ENCODE results near the gene REXO5. TPM values are rescaled to one million over a fixed set of nuclear protein-coding genes. Genes with fewer than 3 reads are reported as not detected.
A peak's percentile ranks its signal among the peaks of the same experiment; 100 is the strongest.

REXO5 gene
- total RNA-seq, 1 experiment from 2014 or later = 9.1 TPM

DNA sequence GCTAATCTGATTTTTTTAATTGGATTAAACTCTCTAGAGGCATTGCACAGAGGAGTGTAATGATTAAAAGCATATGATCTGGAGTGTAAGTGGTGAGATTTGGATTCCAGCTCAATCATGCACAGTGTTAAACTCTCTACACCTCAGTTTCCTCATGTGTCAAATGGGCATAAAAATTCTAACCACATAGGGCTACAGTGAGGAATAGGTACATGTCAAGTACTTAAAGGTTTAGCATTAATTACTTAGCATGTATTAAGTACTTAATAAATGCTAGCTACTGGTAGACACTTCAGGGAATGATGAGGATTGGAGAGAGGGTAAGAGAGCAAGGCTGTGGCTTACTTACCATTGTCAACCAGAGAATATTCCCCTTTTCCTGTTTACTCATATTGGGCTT, 17.2 kb upstream of the REXO5 start:
- intact Hi-C loops (cut with micrococcal nuclease; ENCODE audit: unreplicated experiment) = no loop called here
- Histone ChIP-seq H3K27me3 (replicated peaks; ENCODE audit: insufficient read depth, low read depth, low read length, poor library complexity) (peaks cover 62% of the 10 kb centered on the region), H3K4me1 (ENCODE audit: insufficient read depth, low read length, poor library complexity, severe bottlenecking) (peaks cover 16% of the 10 kb centered on the region), H3K27ac (ENCODE audit: low read depth, low read length, poor library complexity, severe bottlenecking) (no peak overlapping the region), H3K9me3 (ENCODE audit: low read depth, low read length, poor library complexity, severe bottlenecking) (no peaks in the 10 kb centered on the region), H3K4me3 (ENCODE audit: low read depth, low read length, poor library complexity, severe bottlenecking) (no peak overlapping the region), H3K36me3 (ENCODE audit: insufficient read depth, low read length, poor library complexity, severe bottlenecking) (no peaks in the 10 kb centered on the region)
- TF ChIP-seq, protein P1, sequence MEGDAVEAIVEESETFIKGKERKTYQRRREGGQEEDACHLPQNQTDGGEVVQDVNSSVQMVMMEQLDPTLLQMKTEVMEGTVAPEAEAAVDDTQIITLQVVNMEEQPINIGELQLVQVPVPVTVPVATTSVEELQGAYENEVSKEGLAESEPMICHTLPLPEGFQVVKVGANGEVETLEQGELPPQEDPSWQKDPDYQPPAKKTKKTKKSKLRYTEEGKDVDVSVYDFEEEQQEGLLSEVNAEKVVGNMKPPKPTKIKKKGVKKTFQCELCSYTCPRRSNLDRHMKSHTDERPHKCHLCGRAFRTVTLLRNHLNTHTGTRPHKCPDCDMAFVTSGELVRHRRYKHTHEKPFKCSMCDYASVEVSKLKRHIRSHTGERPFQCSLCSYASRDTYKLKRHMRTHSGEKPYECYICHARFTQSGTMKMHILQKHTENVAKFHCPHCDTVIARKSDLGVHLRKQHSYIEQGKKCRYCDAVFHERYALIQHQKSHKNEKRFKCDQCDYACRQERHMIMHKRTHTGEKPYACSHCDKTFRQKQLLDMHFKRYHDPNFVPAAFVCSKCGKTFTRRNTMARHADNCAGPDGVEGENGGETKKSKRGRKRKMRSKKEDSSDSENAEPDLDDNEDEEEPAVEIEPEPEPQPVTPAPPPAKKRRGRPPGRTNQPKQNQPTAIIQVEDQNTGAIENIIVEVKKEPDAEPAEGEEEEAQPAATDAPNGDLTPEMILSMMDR (conservative IDR thresholded peaks at IDR 0.05; ENCODE audit: low read depth, low read length) = no peak
- no peak for TF ChIP-seq EZH2 (IDR thresholded peaks at IDR 0.05; ENCODE audit: borderline replicate concordance, low read depth, low read length, poor library complexity, severe bottlenecking)
- BruUV-seq (replicated peaks) = no TSS peak
- ChIA-PET CTCF (no interaction called here), POLR2A (ENCODE audit: low non-redundant PET) (no interaction called here)
- DNase-seq (ENCODE audit: low spot score) = peak; percentile 55

DNA sequence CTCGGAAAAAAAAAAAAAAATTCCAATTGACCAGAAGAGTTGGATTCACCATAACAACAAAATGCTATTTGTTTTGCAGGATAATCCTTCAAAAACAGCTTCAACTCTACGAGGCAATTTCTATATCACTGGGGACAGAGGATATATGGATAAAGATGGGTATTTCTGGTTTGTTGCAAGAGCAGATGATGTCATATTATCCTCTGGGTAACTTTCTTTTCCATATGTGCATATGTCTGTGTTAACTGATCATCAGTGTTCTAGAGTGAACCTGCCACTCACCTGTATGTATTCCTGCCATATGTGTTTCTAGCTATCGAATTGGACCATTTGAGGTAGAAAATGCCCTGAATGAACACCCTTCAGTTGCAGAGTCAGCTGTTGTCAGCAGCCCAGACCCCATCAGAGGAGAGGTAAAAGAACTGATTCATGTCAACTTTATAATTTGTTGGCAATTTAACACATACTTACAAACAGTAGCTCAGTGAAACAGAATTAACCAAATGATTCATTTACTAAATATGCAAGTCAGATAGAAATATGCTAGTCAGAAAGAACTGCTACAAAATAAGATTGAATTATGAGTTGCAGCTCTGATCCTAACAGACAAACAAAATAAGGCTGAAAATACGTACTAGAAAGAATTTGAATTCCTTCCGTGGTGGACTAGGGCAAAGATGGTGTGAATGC, 14.3 kb upstream of the REXO5 start:
- peaks cover 16% of the 10 kb centered on the region for H3K4me1 ChIP-seq (ENCODE audit: insufficient read depth, low read length, poor library complexity, severe bottlenecking)
- H3K4me3 ChIP-seq (ENCODE audit: low read depth, low read length, poor library complexity, severe bottlenecking) = no peak overlapping the region
- H3K36me3 ChIP-seq (ENCODE audit: insufficient read depth, low read length, poor library complexity, severe bottlenecking) = no peaks in the 10 kb centered on the region
- CTCF ChIA-PET = no interaction called here
- TF ChIP-seq, protein P1 (conservative IDR thresholded peaks at IDR 0.05; ENCODE audit: low read depth, low read length) = no peak
- no peak for DNase-seq (ENCODE audit: low spot score)
- no peaks in the 10 kb centered on the region for H3K9me3 ChIP-seq (ENCODE audit: low read depth, low read length, poor library complexity, severe bottlenecking)
- H3K27ac ChIP-seq (ENCODE audit: low read depth, low read length, poor library complexity, severe bottlenecking) = no peak overlapping the region
- no TSS peak for BruUV-seq (replicated peaks)
- intact Hi-C loops (cut with micrococcal nuclease; ENCODE audit: unreplicated experiment) = no loop called here
- H3K27me3 ChIP-seq (replicated peaks; ENCODE audit: insufficient read depth, low read depth, low read length, poor library complexity) = peaks cover 34% of the 10 kb centered on the region
- POLR2A ChIA-PET (ENCODE audit: low non-redundant PET) = no interaction called here

DNA sequence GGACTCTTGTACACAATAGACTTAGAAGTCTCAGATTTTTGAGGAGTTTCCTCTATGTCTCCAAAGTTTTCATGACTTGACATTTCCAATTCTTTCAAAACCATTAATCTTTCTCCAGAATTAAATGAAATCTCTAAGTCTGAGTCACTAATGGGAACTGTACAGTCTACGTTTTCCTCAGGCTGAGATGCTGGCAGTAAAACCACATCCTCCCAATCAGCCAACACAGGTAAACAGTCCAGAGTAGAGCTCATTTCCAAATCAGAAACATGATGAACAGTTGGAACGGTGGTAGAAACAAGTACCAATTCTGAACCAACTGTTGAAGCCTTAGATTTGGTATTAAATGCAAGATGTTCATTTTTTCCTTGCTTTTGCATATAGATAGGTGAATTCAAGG, 8.0 kb upstream of the REXO5 start:
- DNase-seq (ENCODE audit: low spot score) = no peak
- ChIA-PET CTCF (no interaction called here), POLR2A (ENCODE audit: low non-redundant PET) (no interaction called here)
- no peak overlapping the region for H3K27ac ChIP-seq (ENCODE audit: low read depth, low read length, poor library complexity, severe bottlenecking)
- H3K9me3 ChIP-seq (ENCODE audit: low read depth, low read length, poor library complexity, severe bottlenecking) = no peaks in the 10 kb centered on the region
- no peak for TF ChIP-seq EZH2 (IDR thresholded peaks at IDR 0.05; ENCODE audit: borderline replicate concordance, low read depth, low read length, poor library complexity, severe bottlenecking)
- TF ChIP-seq, protein P1 (conservative IDR thresholded peaks at IDR 0.05; ENCODE audit: low read depth, low read length) = no peak
- no peak overlapping the region for H3K4me3 ChIP-seq (ENCODE audit: low read depth, low read length, poor library complexity, severe bottlenecking)
- peaks cover 25% of the 10 kb centered on the region for H3K36me3 ChIP-seq (ENCODE audit: insufficient read depth, low read length, poor library complexity, severe bottlenecking)
- no peaks in the 10 kb centered on the region for H3K4me1 ChIP-seq (ENCODE audit: insufficient read depth, low read length, poor library complexity, severe bottlenecking)
- intact Hi-C loops (cut with micrococcal nuclease; ENCODE audit: unreplicated experiment) = no loop called here
- H3K27me3 ChIP-seq (replicated peaks; ENCODE audit: insufficient read depth, low read depth, low read length, poor library complexity) = no peaks in the 10 kb centered on the region
- BruUV-seq (replicated peaks) = no TSS peak
